Measurements from ENCODE around the gene BTN3A1.

GRCh38 chr6:26454631-26455030, 52.6 kb downstream of the BTN3A1 start:
- TF ChIP-seq POLR2A (IDR thresholded peaks at IDR 0.05; ENCODE audit: low read depth, low read length) (no peak), POLR2AphosphoS5 (IDR thresholded peaks at IDR 0.05; ENCODE audit: low read depth, low read length) (no peak)
